GM23248 (cell line): ENCODE results near the gene SUGCT.

Experiments
- EZH2 ChIP-seq: fragments of 200-600 bp; sonication (generic); IDR thresholded peaks from 2 replicates; pipeline ENCODE4 v1.6.1; 2018; ENCODE audit warnings: antibody characterized with exemption, mild to moderate bottlenecking; ENCODE audit not compliant: insufficient read depth, poor library complexity, severe bottlenecking
- EZH2phosphoT487 ChIP-seq: fragments of 200-600 bp; sonication (generic); IDR thresholded peaks from 2 replicates; pipeline ENCODE4 v1.6.1; 2018; ENCODE audit warnings: antibody characterized with exemption, moderate library complexity, mild to moderate bottlenecking, low read depth; ENCODE audit not compliant: insufficient read depth

- TF ChIP-seq EZH2: no peak
- no peak for TF ChIP-seq EZH2phosphoT487
These were observed 259.6 kb downstream of the SUGCT start for GRCh38 chr7:40394400-40394799.
